OCI-LY1 (cell line): ENCODE results near the gene DDIT4.

Source experiments
- EZH2 ChIP-seq: fragments of 200-600 bp; sonication (generic), shearing (Covaris generic); IDR thresholded peaks from 2 replicates; pipeline ENCODE4 v1.8.0; 2017; ENCODE audit warnings: borderline replicate concordance, mixed run types, mild to moderate bottlenecking, antibody characterized with exemption, low read length, moderate library complexity, mixed read lengths
- TF ChIP-seq, protein P1 (sequence below): fragments of 200-600 bp; sonication (generic), shearing (Covaris generic); IDR thresholded peaks from 2 replicates; pipeline ENCODE4 v1.5.1; 2017; ENCODE audit warnings: mild to moderate bottlenecking, antibody characterized with exemption, low read length, moderate library complexity, mixed read lengths

DNA sequence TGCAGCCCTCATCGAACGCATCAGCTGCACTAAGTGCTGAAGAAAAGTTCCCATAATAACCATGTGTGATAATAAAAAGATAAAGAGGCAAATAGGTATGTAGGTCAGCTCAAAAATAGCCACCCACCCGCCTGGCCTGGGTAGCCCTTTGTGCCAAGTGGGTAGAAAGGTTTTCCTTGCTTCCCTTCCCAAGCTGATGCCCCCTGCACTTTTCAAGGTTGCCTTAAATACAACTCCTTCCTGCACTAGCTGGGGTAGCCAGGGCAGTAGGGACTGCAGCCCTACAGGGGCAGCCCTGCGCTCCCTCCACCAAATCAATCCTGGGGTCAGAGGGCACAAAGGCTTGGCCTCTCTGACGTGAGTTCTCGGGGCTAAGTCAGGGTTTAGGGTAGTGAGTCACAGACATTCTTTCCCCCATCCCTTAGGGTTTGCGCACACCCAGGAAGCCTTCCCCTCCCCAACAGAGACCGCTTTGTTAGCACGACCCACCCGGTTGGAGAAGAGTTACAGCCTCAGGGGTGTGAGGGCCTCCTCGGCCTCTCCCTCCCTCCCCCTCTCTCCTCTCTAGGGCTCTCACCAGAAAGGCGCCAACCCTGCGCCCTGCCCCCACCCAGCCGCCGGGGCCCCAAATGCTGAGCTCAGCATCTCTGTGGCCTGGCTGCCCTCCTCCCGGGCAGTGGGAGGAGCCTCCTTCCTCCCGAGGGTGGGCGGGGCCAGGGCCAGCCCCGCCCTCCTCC is 13.3 kb upstream of the DDIT4 start:
- TF ChIP-seq, protein P1, sequence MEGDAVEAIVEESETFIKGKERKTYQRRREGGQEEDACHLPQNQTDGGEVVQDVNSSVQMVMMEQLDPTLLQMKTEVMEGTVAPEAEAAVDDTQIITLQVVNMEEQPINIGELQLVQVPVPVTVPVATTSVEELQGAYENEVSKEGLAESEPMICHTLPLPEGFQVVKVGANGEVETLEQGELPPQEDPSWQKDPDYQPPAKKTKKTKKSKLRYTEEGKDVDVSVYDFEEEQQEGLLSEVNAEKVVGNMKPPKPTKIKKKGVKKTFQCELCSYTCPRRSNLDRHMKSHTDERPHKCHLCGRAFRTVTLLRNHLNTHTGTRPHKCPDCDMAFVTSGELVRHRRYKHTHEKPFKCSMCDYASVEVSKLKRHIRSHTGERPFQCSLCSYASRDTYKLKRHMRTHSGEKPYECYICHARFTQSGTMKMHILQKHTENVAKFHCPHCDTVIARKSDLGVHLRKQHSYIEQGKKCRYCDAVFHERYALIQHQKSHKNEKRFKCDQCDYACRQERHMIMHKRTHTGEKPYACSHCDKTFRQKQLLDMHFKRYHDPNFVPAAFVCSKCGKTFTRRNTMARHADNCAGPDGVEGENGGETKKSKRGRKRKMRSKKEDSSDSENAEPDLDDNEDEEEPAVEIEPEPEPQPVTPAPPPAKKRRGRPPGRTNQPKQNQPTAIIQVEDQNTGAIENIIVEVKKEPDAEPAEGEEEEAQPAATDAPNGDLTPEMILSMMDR: no peak
- no peak for TF ChIP-seq EZH2
